Activated T-cell treated with anti-CD3 and anti-CD28 coated beads, Interleukin-2, amount 50 U/mL, for 4 hours (primary cell): ENCODE measurements around the gene MKRN1. TPM values are rescaled to one million over a fixed set of nuclear protein-coding genes. Genes with fewer than 3 reads are reported as not detected.
"Not testable (repeated sequence)": the region's sequence is repeated elsewhere in the genome, so short reads cannot be mapped to it uniquely, and the experiment has no call there.

Experiments
- ATAC-seq, 2 donors: fragments of 200-7000 bp; cut with Tn5 transposase; one replicate each; pipeline ENCODE4 v1.10.0; 2021
- DNase-seq: peaks from one replicate; pipeline ENCODE4 v3.0.0-alpha.2; 2020
- H3K27me3 Mint-ChIP-seq: one replicate; pipeline ENCODE4 v1.8.0; 2021; ENCODE audit warnings: low read depth, mixed read lengths
- H3K36me3 Mint-ChIP-seq: one replicate; pipeline ENCODE4 v1.8.0; 2022; ENCODE audit warnings: mixed read lengths; ENCODE audit not compliant: insufficient read depth
- H3K4me1 Mint-ChIP-seq: one replicate; pipeline ENCODE4 v1.8.0; 2021; ENCODE audit warnings: low read depth, mixed read lengths
- H3K4me3 Mint-ChIP-seq: one replicate; pipeline ENCODE4 v1.8.0; 2021; ENCODE audit warnings: mild to moderate bottlenecking, moderate library complexity, mixed read lengths
- H3K9me3 Mint-ChIP-seq: one replicate; pipeline ENCODE4 v1.8.0; 2021; ENCODE audit warnings: mixed read lengths
- total RNA-seq, 3 donors: library from RNA; stranded (reverse); gene quantifications; one replicate each; pipeline ENCODE4 v1.2.1, GENCODE V29; 2021

MKRN1 gene, protein sequence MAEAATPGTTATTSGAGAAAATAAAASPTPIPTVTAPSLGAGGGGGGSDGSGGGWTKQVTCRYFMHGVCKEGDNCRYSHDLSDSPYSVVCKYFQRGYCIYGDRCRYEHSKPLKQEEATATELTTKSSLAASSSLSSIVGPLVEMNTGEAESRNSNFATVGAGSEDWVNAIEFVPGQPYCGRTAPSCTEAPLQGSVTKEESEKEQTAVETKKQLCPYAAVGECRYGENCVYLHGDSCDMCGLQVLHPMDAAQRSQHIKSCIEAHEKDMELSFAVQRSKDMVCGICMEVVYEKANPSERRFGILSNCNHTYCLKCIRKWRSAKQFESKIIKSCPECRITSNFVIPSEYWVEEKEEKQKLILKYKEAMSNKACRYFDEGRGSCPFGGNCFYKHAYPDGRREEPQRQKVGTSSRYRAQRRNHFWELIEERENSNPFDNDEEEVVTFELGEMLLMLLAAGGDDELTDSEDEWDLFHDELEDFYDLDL
- total RNA-seq, result 10 to 100 TPM; 42.9 to 54.1 (median 51.9) TPM

GRCh38 chr7:140479062-140479738, at the start of gene MKRN1:
Gene MKRN1, minus strand, starts transcription at chr7:140479505. Its CDS starts 161 bp downstream, at chr7:140479344.
- no peaks in the 10 kb centered on the region for H3K27me3 Mint-ChIP-seq
- H3K9me3 Mint-ChIP-seq, result no peaks in the 10 kb centered on the region
- ATAC-seq, result peak; percentile 92
- peak within 1 kb of the TSS; percentile 100 for H3K4me3 Mint-ChIP-seq
- DNase-seq, result peak; percentile 93
- H3K4me1 Mint-ChIP-seq, result peaks cover 29% of the 10 kb centered on the region
- no peaks in the 10 kb centered on the region for H3K36me3 Mint-ChIP-seq

GRCh38 chr7:140526787-140527664, 47.7 kb upstream of the MKRN1 start:
- H3K4me3 Mint-ChIP-seq, result no peak overlapping the region
- H3K4me1 Mint-ChIP-seq, result peaks cover 10% of the 10 kb centered on the region
- ATAC-seq, result no peak
- no peaks in the 10 kb centered on the region for H3K36me3 Mint-ChIP-seq
- no peaks in the 10 kb centered on the region for H3K9me3 Mint-ChIP-seq
- peaks cover 7% of the 10 kb centered on the region for H3K27me3 Mint-ChIP-seq
- DNase-seq, result no peak

- Mint-ChIP-seq H3K27me3 (peaks cover 7% of the 10 kb centered on the region), H3K9me3 (no peaks in the 10 kb centered on the region), H3K4me3 (no peak overlapping the region), H3K4me1 (peaks cover 10% of the 10 kb centered on the region), H3K36me3 (no peaks in the 10 kb centered on the region)
- ATAC-seq, result no peak
- DNase-seq, result no peak
Observed at GRCh38 chr7:140526214-140526613, 46.9 kb upstream of the MKRN1 start.

DNA sequence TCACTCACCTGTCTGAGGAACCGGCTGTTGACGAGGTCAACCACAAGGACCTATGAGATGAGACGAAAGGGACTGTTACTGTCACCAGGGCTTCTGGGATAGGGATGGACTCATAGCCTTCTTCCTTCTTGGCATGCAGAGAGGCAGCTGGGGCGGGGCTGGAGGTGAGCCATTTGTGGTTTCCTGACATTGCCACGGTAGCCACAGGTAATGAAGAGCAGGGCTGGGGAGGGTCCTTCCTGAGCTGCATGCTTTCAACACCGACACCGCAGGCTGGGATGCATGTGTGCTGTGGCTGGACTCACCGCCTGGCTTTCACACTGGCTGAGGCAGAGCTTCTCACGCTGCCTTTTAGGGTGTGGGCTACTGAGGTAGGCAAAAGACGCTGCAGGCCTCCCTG, 46.4 kb upstream of the MKRN1 start:
- Mint-ChIP-seq H3K27me3 (peaks cover 7% of the 10 kb centered on the region), H3K4me1 (peaks cover 10% of the 10 kb centered on the region), H3K36me3 (no peaks in the 10 kb centered on the region), H3K4me3 (no peak overlapping the region), H3K9me3 (no peaks in the 10 kb centered on the region)
- no peak for DNase-seq
- ATAC-seq, result peak; percentile 71 to 78

DNA sequence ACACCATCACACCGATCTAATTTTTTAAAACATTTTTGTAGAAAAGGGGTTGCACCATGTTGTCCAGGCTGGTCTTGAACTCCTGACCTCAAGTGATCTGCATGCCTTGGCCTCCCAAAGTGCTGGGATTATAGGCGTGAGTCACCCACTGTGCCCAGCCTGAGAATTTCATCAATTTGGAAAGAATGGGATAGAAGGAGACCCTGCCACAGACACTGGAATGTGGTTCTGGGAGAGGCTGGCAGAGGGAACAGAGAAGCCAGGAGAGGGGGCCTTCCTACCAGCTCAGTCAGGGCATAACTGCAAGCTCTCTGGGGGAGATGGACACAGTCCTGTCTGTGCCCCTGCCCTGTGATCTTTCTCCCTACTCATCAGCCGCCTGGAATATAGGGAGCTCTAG, 42.1 kb upstream of the MKRN1 start:
- H3K9me3 Mint-ChIP-seq, result no peaks in the 10 kb centered on the region
- no peaks in the 10 kb centered on the region for H3K36me3 Mint-ChIP-seq
- ATAC-seq (no peak), DNase-seq (no peak)
- peaks cover 8% of the 10 kb centered on the region for H3K27me3 Mint-ChIP-seq
- H3K4me1 Mint-ChIP-seq, result peaks cover 12% of the 10 kb centered on the region
- no peak overlapping the region for H3K4me3 Mint-ChIP-seq

DNA sequence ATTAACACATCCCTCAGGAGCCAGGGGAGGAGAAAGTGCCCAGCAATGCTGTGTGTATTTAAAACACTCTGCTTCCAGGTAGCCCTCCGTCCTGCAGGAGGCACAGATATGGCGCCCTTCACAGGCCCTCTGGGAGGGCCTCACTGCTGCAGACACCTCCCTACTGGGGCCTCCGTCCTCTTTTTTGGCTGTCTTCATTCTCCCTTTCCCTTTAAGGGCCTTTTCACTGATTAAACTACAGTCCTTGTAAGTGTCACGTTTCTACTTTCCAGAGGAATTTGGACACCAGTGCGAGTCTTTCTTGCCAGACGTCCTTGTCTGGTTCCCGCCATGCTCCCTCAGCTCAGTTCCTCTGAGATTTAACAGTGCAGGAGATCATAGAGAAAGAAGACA, 39.7 kb upstream of the MKRN1 start:
- Mint-ChIP-seq H3K36me3 (no peaks in the 10 kb centered on the region), H3K4me1 (peaks cover 2% of the 10 kb centered on the region), H3K9me3 (no peaks in the 10 kb centered on the region), H3K4me3 (no peak overlapping the region), H3K27me3 (peaks cover 8% of the 10 kb centered on the region)
- ATAC-seq, result no peak
- DNase-seq, result no peak

- Mint-ChIP-seq H3K27me3 (peaks cover 8% of the 10 kb centered on the region), H3K4me3 (no peak overlapping the region), H3K36me3 (no peaks in the 10 kb centered on the region), H3K4me1 (peaks cover 2% of the 10 kb centered on the region), H3K9me3 (no peaks in the 10 kb centered on the region)
- ATAC-seq (no peak), DNase-seq (no peak)
Observed at GRCh38 chr7:140518370-140519006, 39.2 kb upstream of the MKRN1 start.

- Mint-ChIP-seq H3K9me3 (no peaks in the 10 kb centered on the region), H3K36me3 (no peaks in the 10 kb centered on the region), H3K4me1 (peaks cover 2% of the 10 kb centered on the region), H3K27me3 (peaks cover 8% of the 10 kb centered on the region), H3K4me3 (no peak overlapping the region)
- DNase-seq, result peak; percentile 60
- ATAC-seq, result peak; percentile 76 to 84
Observed at GRCh38 chr7:140517546-140518369, 38.5 kb upstream of the MKRN1 start.

GRCh38 chr7:140512317-140513000, 33.2 kb upstream of the MKRN1 start:
- no peaks in the 10 kb centered on the region for H3K36me3 Mint-ChIP-seq
- peaks cover 2% of the 10 kb centered on the region for H3K27me3 Mint-ChIP-seq
- H3K4me1 Mint-ChIP-seq, result no peaks in the 10 kb centered on the region
- no peak for ATAC-seq
- no peaks in the 10 kb centered on the region for H3K9me3 Mint-ChIP-seq
- no peak overlapping the region for H3K4me3 Mint-ChIP-seq
- DNase-seq, result no peak

DNA sequence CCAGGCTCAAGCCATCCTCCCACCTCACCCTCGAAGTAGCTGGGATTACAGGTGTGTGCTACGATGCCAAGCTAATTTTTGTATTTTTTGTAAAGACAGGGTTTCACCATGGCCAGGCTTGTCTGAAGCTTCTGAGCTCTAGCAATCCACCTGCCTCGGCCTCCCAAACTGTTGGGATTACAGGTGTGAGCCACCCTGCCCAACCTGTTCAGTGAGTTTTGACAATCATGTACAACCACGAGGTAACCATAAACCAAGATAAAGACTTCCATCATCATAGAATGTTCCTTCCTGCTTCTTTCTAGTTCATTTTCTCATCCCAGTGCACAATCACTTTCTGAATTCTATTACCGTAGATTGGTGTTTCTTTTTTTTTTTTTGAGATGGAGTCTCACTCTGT, 30.5 kb upstream of the MKRN1 start:
- no peaks in the 10 kb centered on the region for H3K36me3 Mint-ChIP-seq
- no peaks in the 10 kb centered on the region for H3K4me1 Mint-ChIP-seq
- H3K9me3 Mint-ChIP-seq, result no peaks in the 10 kb centered on the region
- ATAC-seq (no peak), DNase-seq (no peak)
- no peak overlapping the region for H3K4me3 Mint-ChIP-seq
- no peaks in the 10 kb centered on the region for H3K27me3 Mint-ChIP-seq

DNA sequence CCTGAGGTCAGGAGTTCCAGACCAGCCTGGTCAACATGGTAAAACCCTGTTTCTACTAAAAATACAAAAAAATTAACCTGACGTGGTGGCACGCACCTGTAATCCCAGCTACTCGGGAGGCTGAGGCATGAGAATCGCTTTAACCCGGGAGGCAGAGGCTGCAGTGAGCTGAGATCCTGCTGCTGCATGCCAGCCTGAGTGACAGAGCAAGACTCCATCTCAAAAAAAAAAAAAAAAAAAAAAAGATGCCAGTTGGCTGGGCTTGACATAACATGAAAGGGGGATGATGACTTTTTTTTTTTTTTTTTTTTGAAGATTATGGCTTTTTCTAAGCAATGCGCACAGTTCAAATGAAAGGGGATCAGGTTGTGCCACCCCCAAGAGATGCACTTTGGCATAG, 28.3 kb upstream of the MKRN1 start:
- not testable (repeated sequence) for H3K36me3 Mint-ChIP-seq, H3K9me3 Mint-ChIP-seq, H3K4me3 Mint-ChIP-seq, H3K27me3 Mint-ChIP-seq, H3K4me1 Mint-ChIP-seq, ATAC-seq, DNase-seq

DNA sequence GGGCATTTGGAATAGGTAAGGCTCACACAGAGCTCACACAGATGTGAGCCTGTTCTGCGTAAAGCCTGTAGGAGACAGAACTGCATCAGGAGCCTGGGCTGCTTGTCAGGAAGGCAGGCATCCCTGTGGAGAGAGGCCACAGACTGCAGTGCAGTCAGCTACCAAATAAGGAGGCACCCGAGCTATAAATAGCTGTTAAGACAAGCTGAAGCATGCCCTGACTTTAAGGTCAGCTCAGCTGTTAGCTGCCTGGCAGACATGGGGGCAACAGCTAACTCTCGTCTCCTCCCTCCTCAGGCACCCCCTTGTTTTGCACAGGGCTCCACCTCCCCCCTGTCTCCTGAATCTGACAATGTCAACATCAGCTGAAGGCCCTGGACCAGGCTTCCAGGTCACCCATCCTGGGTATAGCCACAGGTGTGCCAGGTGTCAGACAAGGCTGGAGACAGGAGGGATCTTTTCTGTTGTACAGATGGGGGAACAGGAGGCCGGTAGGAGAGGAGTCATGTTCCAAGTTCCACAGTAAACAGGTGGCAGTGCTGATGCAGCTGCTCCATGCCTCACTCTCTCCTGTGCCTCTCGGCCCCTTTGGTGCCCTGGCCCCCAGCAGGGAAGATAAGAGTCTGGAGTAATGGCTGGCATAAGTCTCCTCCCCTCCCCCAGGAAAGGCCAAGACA, 27.6 kb upstream of the MKRN1 start:
- no peak for DNase-seq
- ATAC-seq, result no peak
- Mint-ChIP-seq H3K36me3 (no peaks in the 10 kb centered on the region), H3K27me3 (no peaks in the 10 kb centered on the region), H3K4me1 (no peaks in the 10 kb centered on the region), H3K9me3 (no peaks in the 10 kb centered on the region), H3K4me3 (no peak overlapping the region)
